OCI-M2 (cell line): Measurements from ENCODE around the gene HOXD12.

Experiments used
- DNase-seq: peaks from one replicate; lab custom pipeline; 2025; ENCODE audit not compliant: unreplicated experiment; lab: John Stamatoyannopoulos, UW

The HOXD12 gene

GRCh38 chr2:176105078-176105729, 5.6 kb downstream of the HOXD12 start:
- no peak for DNase-seq

DNA sequence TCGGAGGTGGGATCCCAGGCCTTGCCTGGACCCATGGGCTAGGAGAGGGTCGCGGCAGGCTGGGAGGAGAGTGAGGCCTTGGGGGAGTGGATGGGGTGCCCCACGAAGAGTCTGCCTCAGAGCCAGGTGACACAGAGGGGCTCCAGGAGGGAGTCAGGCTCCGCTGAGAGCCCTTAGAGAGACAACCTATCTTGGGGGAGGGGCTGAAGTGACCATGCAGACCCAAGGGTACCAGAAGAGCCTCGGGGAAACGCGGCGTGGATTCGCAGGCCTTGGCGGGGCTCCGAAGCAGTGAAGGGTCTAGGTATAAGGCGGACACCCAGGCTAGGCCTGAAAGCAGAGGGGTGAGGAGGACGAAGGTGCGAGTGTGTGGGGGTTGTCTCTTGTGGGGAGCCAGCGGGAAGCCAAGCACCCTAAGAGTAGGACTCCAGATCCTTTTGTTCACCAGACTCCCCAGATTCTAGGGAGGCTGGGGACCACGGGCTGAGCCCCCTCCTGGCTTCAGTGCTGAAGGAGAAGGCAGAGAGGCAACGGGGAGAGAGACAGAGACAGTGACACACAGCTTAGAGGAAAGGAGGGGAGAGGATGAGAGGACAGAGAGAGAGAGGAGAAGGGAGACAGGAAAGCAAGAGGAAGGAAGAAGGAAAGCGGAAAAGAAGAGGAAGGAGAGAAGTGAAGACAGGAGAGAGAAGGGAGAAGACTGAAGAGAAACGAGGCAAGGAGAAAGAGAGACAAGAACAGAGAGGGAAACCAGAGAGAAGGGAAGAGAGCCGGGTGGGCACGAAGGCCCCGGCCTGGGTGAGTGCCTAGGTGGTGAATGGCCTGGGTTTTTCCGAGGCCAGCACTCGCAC, 6.4 kb downstream of the HOXD12 start:
- DNase-seq = no peak

DNA sequence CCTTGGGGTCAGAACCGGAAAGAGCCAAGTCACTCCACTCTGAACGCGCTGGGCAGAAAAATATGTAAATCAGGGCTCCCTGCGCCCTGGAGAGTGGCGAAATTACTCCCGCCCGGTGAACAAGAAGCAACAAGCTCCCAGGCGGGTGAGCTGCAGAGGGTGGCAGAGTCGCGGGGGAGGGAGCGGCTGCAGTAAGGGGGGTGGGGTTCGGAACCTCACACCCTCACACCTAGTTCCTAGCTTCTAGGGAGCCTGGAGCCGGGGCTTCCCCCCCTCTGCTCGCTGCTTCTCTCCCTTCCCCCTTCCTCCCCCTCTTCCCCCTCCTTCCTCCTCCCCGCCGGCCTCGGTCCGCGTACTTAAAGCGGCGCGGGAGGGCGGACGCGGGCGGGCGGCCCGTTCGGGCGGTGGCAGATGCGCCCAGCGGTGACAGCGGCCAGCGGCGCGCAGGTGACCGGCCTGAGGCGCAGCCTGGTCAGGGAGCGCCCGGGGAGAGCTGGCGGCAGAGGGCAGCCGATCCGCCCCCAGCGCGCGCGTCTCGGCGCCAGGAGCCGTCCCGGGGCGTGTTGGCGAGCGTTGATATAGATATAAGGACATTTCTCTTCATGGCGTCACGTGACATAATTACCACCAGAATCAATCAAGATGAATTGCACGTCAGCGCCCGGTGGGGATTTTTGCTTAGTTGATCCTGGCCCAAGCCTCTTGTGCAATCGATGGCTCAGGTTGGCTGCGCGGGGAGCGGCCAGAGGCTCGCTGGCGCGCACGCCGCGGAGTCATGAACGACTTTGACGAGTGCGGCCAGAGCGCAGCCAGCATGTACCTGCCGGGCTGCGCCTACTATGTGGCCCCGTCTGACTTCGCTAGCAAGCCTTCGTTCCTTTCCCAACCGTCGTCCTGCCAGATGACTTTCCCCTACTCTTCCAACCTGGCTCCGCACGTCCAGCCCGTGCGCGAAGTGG, 7.3 kb downstream of the HOXD12 start, which contains the start of gene HOXD11:
Gene HOXD11 (plus strand): TSS at position 700 of the 959 bp plus-strand sequence. CDS start 76 bp downstream, at position 776.
- DNase-seq = no peak

DNA sequence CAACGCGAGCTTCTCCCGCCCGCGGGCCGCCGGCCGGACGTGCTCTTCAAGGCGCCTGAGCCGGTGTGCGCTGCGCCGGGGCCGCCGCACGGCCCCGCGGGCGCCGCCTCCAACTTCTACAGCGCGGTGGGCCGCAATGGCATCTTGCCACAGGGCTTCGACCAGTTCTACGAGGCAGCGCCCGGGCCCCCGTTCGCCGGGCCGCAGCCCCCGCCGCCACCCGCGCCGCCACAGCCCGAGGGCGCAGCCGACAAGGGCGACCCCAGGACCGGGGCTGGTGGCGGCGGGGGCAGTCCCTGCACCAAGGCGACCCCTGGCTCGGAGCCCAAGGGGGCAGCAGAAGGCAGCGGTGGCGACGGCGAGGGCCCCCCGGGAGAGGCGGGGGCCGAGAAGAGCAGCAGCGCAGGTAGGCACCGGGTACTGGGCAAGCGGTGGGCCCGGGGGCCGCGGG, 8.2 kb downstream of the HOXD12 start:
- DNase-seq = no peak

GRCh38 chr2:176109192-176109901, 9.8 kb downstream of the HOXD12 start:
- DNase-seq = no peak

GRCh38 chr2:176109946-176110345, 10.4 kb downstream of the HOXD12 start:
- DNase-seq = no peak

GRCh38 chr2:176110415-176111308, 11.1 kb downstream of the HOXD12 start:
- no peak for DNase-seq

DNA sequence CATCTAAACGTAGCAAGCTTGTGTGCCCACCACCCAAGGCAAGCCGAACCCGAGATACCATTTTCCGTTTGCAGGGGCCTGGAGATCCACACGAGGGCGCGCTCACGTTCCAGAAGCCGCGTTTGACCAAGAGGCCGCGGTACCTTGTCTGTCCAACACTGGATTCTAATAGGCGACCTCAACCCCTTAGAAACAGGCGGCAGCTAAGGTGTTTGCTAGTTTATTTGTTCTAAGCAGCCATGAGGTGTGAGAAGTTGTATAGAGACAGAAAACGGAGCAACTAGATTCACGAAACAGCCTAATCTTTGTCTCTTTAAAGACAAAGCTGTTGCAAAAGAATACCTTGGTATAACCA, 11.7 kb downstream of the HOXD12 start:
- no peak for DNase-seq

DNA sequence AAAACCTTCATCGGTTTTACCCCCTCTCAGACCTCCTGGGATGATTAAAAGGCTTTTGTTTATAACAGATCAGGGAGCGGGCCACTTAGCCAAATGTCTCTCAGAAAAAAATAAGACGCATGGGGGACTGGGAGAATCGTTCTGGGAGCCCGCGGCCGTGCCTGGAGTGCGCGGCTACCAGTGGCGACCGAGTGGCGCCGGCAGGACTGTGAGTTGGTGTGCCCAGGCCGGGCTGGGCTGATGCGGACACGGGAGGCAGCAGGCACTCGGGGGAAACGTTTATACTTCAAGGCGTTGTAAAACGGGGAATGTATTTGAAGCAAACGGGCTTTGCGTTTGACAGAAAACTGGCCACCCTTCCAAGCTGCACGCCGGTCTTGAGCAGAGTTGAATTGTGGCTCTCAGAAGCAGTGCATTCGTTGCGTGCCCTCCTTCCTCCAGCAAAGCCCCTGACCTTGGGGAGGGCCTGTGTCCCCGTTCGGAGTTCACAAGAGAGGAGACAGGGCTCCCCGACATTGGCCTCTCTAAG, 12.3 kb downstream of the HOXD12 start:
- DNase-seq = no peak

GRCh38 chr2:176112375-176113302, 13.0 kb downstream of the HOXD12 start:
- no peak for DNase-seq

- no peak for DNase-seq
Observed at GRCh38 chr2:176114120-176114929, 14.7 kb downstream of the HOXD12 start.

DNA sequence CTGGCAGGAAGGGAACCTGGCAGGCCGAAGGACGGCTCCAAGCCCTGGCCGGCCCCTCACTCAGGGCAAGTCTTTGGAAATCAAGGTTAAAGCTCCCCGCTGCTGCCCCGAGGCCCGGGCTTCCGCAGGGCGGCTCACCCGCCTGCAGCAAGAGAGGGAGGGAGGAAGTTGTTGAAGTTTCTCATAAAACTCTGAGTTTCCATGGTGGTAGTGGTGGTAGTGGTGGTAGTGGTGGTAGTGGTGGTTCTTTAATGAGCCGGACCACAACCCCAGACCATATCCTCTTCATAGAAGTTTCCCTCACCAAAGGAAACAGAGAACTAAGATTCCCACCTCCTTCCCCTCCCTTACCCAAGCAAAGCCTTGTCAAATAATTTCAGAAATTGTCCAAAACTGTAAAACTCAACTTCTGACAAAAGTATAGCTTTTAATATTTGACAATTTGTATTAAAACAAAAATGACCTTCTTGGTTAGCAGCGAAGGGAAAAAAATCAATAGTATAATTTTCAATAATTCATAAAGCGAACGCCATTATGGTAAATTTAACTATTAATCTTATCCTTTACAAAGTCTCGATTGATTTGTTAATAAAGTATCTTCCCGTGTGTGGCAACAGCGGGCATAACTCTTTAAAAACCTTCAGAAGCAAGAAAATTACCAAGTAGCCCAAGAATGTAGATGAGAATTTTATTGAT, 15.5 kb downstream of the HOXD12 start:
- DNase-seq = no peak

- DNase-seq = no peak
Observed at GRCh38 chr2:176115883-176116813, 16.6 kb downstream of the HOXD12 start, which contains the start of gene HOXD10. TSS of gene HOXD10 (plus strand) at chr2:176116778. CDS start at chr2:176116834, 56 bp downstream.

GRCh38 chr2:176117162-176117822, 17.7 kb downstream of the HOXD12 start:
- no peak for DNase-seq

DNA sequence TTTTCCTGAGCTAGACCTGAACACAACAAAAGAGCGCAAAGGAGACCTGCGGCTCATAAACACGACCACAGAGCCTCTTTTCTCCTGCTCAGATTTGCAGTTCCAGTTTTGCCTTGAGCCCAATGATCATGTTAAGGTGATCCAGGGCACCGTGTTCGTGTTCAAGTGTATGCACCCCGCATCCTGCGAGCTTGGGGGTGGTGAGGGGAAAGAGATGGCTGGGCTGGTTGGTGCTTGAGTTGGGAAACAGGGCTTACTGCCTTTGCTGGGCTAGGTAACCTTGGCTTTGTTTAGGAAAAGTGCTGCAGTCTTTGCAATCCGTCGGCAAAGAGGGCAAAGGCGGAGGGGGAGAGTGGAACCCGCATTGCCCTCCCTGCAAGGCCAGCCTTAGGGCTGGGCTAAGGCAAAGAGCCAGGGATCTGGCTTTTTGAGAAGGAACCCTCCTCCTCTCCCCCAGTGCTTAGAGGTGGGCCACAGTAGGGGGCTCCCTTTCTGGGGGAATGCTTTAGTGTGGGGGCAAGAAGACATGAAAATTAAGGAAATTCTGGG, 18.3 kb downstream of the HOXD12 start:
- DNase-seq = no peak
